ENCODE data around the gene SLC16A11.
"Not testable (repeated sequence)": the region's sequence is repeated elsewhere in the genome, so short reads cannot be mapped to it uniquely, and the experiment has no call there.

Gene SLC16A11

GRCh38 chr17:6994118-6994598 lies 49.7 kb downstream of the SLC16A11 start:
- Mint-ChIP-seq H3K27me3 (no peaks in the 10 kb centered on the region), H3K9me3 (ENCODE audit: low read depth) (no peaks in the 10 kb centered on the region), H3K36me3 (peaks cover 7% of the 10 kb centered on the region), H3K4me1 (ENCODE audit: low read depth) (peaks cover 5% of the 10 kb centered on the region), H3K27ac (peak overlapping the region; percentile 13), H3K4me3 (no peak overlapping the region)

DNA sequence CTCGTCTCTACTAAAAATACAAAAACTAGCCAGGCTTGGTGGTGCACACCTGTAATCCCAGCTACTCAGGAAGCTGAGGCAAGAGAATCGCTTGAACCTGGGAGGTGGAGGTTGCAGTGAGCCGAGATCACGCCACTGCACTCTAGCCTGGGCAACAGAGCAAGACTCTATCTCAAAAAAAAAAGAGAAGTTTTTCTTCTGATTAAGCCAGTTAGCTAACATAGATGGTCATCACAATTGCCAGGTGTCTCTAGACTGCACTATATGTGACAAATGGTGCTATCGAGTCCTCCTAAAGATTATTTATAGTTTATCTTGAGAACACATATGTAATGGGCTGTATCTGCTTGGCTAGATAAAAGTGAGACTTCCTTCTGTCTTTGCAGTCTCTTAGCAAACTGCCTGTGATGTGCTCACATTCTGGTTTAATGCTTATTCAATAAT lies 50.3 kb downstream of the SLC16A11 start:
- not testable (repeated sequence) for H3K27me3 Mint-ChIP-seq, H3K4me3 Mint-ChIP-seq
- H3K27ac Mint-ChIP-seq: peak overlapping the region; percentile 13

More for the DNA sequence above, 50.3 kb downstream of the SLC16A11 start:
- H3K9me3 Mint-ChIP-seq (ENCODE audit: low read depth); H3K4me1 Mint-ChIP-seq (ENCODE audit: low read depth); H3K36me3 Mint-ChIP-seq: not testable (repeated sequence)
